H54 (cell line): ENCODE data around the gene STX17.
"Not testable (repeated sequence)": the region's sequence is repeated elsewhere in the genome, so short reads cannot be mapped to it uniquely, and the experiment has no call there.

Source experiments
- DNase-seq: peaks from one replicate; pipeline ENCODE4 v3.0.0; 2011; ENCODE audit warnings: low spot score, mixed read lengths; ENCODE audit not compliant: insufficient read length
- FAIRE-seq: peaks from 3 replicates; lab custom pipeline; 2011; peaks lifted over from hg19 to GRCh38; lab: Jason Lieb, UNC
- POLR2A ChIP-seq: IDR thresholded peaks from 2 replicates; pipeline ENCODE4 v1.6.1; 2011; ENCODE audit warnings: low read depth, mild to moderate bottlenecking, low read length

STX17 gene

DNA sequence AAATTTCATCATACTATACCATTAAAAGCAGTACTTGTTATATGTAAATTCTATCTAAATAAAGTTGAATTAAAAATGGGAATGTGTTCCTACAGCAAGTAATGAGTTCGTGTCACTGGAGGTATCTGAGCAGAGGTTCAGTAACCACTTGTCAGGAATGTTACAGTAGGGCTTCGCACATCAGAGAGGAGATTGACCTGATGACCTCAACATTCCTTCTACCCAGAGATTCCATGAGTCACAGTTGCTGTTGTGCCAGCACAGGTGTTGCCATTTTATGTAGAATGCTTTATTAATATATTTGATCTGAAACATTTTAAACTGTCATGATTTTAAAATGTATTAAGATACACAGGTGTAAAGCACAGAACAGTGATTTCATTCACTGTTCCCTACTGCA, 60.3 kb downstream of the STX17 start:
- FAIRE-seq (peak; percentile 100), DNase-seq (peak; percentile 49)
- no peak for TF ChIP-seq POLR2A

DNA sequence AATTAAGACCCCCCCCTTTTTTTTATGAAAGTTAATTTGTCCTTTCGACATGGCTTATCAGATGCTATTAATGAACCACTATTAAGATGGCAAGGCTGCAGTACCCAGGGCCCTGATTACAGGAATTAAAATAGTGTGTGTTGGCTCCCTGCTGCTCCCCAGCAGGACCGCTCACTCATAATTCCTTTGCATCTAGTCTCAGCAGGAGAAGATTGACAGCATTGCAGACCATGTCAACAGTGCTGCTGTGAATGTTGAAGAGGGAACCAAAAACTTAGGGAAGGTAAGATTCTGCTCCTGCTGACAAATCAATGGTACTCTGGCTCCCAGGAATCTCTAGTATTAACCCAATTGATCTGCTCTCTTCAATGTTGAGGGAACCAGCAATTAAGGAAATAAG, 61.0 kb downstream of the STX17 start:
- no peak for FAIRE-seq
- no peak for TF ChIP-seq POLR2A
- no peak for DNase-seq

DNA sequence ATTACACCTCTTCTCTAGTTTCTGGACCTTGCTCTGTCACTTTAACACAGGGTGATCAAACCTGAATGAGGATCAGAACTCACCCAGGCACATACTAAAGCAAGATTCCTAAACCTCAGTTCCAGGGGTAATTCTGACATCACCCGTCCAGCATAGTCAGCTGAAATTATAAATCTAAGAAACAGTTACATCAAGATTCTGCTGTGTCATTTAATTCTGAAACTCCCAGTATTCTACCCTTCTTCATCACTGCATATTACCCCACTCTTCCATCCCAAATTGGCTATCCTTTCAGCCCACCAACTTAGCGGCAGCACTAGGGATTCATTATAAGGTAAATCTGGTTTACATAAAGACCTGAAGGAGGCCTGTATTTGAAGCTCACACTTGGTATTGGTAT, 64.0 kb downstream of the STX17 start:
- no peak for TF ChIP-seq POLR2A
- DNase-seq (no peak), FAIRE-seq (no peak)

GRCh38 chr9:99971410-99971809, 65.0 kb downstream of the STX17 start:
- FAIRE-seq (no peak), DNase-seq (no peak)
- TF ChIP-seq POLR2A = no peak

GRCh38 chr9:99973455-99973854, 67.0 kb downstream of the STX17 start:
- DNase-seq (no peak), FAIRE-seq (peak; percentile 73)
- TF ChIP-seq POLR2A = no peak

DNA sequence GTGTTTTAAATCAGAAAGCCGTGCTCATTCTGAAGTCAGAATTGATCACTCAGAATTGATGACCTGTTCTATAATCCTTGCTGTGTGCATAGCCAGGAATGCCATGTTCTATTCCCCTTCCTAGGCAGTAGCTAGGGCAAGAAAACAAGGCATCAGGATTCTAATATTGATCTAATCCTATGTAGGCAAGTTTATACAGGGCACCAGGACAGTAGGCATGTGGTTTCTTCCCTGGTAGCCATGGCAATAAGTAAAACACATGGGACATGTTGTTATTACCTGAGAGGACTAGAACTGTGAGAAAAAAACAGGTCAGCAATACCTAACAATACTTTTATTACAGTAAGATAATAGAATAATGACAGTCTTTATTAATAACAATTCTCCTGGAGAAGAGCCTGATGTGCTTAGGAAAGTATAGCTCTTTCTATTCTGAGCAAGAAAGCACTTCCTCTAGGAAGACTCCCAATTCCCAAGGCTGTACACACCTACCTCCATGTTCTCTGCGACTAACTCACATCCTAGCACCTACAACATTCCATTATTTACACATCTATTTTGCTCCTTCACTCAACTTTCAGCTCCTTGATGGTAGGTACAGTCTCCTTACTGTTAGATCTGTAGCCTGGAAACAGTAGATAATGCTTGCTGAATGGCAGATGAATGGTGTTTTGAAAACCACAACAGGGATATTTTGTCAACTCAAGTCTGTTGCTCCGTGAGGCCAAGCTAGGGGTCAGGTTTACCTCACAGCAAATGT, 70.8 kb downstream of the STX17 start:
- FAIRE-seq = no peak
- no peak for TF ChIP-seq POLR2A
- DNase-seq = no peak

DNA sequence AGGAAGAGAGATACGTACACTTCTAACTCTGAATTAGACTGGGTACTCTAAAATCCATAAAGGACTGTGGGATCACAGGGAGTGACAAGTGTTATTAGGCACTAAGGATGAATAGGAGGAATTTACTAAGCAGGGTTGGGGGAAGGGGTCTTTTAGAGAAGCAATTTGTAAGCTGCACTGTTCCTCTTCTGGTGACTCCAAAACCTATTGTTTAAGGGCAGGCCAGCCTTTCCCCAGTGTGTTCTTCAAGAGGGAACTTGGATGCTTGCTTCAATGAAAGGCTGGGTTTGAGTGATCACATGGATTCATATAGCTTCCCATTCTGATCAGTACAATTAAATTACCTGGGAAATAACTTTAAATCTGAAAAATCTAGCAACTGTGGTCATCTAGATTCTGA, 71.8 kb downstream of the STX17 start:
- FAIRE-seq = peak; percentile 48

DNA sequence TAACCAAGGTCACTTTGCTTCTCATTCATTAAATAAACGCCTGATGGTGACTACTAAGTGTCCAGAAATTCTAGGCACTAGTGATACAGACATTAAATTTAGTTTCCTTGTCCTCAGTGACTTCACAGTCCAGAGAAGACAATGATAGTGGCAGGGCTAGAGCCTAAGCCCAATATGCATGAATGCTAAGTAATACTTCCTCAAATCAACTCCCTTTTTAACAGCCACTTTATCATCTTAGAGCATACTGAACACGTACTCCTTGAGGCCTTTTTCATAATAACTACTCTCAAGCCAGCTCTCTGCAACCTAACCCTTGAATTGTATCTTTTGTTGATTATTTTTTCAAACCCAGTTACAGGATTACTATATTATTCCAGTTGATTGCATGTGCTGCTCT, 74.1 kb downstream of the STX17 start:
- peak; percentile 71 for FAIRE-seq
- no peak for TF ChIP-seq POLR2A
- DNase-seq = no peak

More for the DNA sequence above, 71.8 kb downstream of the STX17 start:
- no peak for DNase-seq
- TF ChIP-seq POLR2A = no peak

DNA sequence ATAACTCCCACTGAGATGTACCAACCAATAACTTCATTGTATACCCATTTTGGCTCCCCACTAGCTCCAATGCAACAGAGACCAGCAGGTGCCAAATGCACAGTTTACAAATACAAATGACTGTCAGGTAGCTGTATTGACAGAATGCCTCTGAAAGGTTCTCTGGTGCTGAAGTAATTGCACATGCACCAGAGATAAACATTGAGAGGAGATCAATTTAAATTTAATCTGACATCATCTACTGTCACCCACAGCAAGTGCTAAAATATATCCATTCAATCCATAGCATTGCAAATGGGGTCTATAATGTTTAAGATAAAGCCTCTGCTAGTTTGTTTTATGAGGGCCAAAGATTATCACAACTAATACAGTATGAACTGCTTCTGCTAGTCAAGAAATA, 80.2 kb downstream of the STX17 start:
- DNase-seq = no peak
- FAIRE-seq = peak; percentile 62
- TF ChIP-seq POLR2A = no peak

GRCh38 chr9:99990508-99990907, 84.1 kb downstream of the STX17 start:
- not testable (repeated sequence) for FAIRE-seq, DNase-seq

- TF ChIP-seq POLR2A = no peak
Observed at GRCh38 chr9:99998266-99998665, 91.8 kb downstream of the STX17 start.

GRCh38 chr9:99998866-99999265, 92.4 kb downstream of the STX17 start:
- TF ChIP-seq POLR2A = no peak
- DNase-seq (no peak), FAIRE-seq (no peak)

More at GRCh38 chr9:99998266-99998665, 91.8 kb downstream of the STX17 start:
- no peak for FAIRE-seq
- no peak for DNase-seq

DNA sequence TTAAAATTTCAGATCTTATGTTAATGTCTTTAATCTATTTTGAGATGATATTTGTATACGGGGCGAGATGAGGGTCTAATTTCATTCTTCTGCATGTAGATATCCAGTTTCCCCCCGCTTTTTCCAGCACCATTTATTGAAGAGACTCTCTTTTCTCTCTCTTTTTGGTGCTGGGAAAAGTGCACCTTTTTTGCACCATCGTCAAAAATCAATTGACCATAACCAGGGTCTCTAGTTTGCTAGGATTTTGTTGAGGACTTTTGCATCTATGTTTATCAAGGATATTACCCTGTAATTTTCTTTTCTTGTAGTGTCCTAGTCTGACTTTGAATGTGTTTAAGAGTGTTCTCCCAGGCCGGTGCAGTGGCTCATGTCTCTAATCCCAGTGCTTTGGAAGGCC, 93.3 kb downstream of the STX17 start:
- TF ChIP-seq POLR2A = no peak
- DNase-seq = no peak
- no peak for FAIRE-seq

DNA sequence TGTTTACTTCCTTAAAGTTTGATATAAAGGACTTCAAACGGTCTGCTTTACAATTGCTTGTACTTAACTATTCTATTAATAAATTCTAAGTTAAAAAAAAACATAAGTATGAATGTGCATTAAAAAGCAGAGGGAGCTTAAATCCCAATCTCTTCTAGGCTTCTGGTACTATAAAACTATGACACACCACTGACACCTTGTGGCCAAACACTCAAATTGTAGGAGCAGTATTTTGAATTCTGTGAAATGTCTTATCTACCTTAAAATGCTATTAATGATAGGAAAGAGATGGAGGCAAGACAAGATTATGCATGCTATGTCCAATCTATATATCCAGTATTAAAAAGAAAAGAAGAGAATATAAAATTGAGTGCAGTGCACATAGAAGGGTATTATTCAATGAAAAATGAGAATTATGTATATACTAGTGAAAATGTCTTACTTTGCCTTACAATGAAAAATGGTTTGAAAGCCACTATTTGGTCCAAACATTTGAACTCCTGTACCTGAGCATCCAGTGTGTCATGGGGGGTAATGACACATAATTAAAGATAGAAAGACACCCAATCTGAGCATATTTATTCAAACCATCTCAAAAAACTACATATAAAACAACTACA, 104.7 kb downstream of the STX17 start:
- peak; percentile 72 for FAIRE-seq
- peak; percentile 15 for DNase-seq
- TF ChIP-seq POLR2A = no peak

DNA sequence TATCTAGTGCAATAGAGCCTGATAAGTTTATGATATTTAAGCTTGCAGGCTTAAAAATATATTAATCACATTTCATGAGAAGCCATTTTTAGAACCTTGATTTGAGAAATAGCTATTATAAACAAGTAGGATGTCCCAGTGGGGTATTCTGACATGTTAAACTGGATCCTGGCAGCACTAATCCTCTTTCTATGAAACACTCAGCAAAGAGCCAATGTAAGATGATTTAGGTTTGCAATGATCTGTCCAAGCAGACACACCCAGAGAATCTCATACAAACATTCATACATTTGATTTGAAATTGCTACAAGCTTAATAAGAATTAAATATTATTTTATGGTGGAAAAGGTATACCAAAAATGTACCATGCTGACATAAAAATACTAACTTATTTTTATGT, 105.8 kb downstream of the STX17 start:
- TF ChIP-seq POLR2A = no peak
- DNase-seq (no peak), FAIRE-seq (no peak)

GRCh38 chr9:100013573-100013972, 107.1 kb downstream of the STX17 start:
- DNase-seq (no peak), FAIRE-seq (peak; percentile 36)
- TF ChIP-seq POLR2A = no peak
